OCI-LY1 (cell line): ENCODE data around the gene FARP1.

Experiments
- H2AFZ ChIP-seq: fragments of 200-600 bp; sonication (generic), shearing (Covaris generic); 2 replicates; pipeline ENCODE4 v1.6.0; 2014; ENCODE audit warnings: antibody characterized with exemption, mild to moderate bottlenecking, low read length
- H3F3A ChIP-seq: fragments of 200-600 bp; sonication (generic), shearing (Covaris generic); 2 replicates; pipeline ENCODE4 v1.6.0; 2014; ENCODE audit warnings: mild to moderate bottlenecking, antibody characterized with exemption, low read length, moderate library complexity; ENCODE audit not compliant: insufficient read depth
- H3K27ac ChIP-seq: fragments of 200-600 bp; sonication (generic); 2 replicates; pipeline ENCODE4 v1.5.1; 2014; ENCODE audit warnings: low read length, mixed run types, mild to moderate bottlenecking, low read depth; ENCODE audit not compliant: poor library complexity, severe bottlenecking
- H3K27me3 ChIP-seq: fragments of 200-600 bp; sonication (generic); 2 replicates; pipeline ENCODE4 v1.6.0; 2014; ENCODE audit warnings: antibody characterized with exemption, mild to moderate bottlenecking, low read length, moderate library complexity; ENCODE audit not compliant: insufficient read depth
- H3K36me3 ChIP-seq: fragments of 200-600 bp; sonication (generic); 2 replicates; pipeline ENCODE4 v1.6.1; 2014; ENCODE audit warnings: mild to moderate bottlenecking, antibody characterized with exemption, low read length, moderate library complexity, mixed read lengths; ENCODE audit not compliant: insufficient read depth
- H3K4me1 ChIP-seq: fragments of 200-600 bp; sonication (generic); 2 replicates; pipeline ENCODE4 v1.5.1; 2014; ENCODE audit warnings: mild to moderate bottlenecking, low read length, moderate library complexity; ENCODE audit not compliant: insufficient read depth, severe bottlenecking
- H3K4me2 ChIP-seq: fragments of 200-600 bp; sonication (generic), shearing (Covaris generic); 2 replicates; pipeline ENCODE4 v1.6.1; 2014; ENCODE audit warnings: low read length
- H3K4me3 ChIP-seq: fragments of 200-600 bp; sonication (generic); 2 replicates; pipeline ENCODE4 v1.5.1; 2014; ENCODE audit warnings: low read length, low read depth, mild to moderate bottlenecking, mixed read lengths; ENCODE audit not compliant: poor library complexity, severe bottlenecking
- H3K79me2 ChIP-seq: fragments of 200-600 bp; shearing (Covaris generic); 2 replicates; pipeline ENCODE4 v1.6.1; 2016; ENCODE audit warnings: mixed run types, low read length, mixed read lengths; ENCODE audit not compliant: insufficient read depth
- H3K9ac ChIP-seq: fragments of 200-600 bp; sonication (generic), shearing (Covaris generic); 2 replicates; pipeline ENCODE4 v1.6.1; 2014; ENCODE audit warnings: mild to moderate bottlenecking, low read length, mixed read lengths
- H3K9me2 ChIP-seq: fragments of 200-600 bp; sonication (generic), shearing (Covaris generic); 2 replicates; pipeline ENCODE4 v1.6.1; 2014; ENCODE audit warnings: low read depth, mild to moderate bottlenecking, low read length, mixed read lengths
- H3K9me3 ChIP-seq: fragments of 200-600 bp; shearing (Covaris generic); 2 replicates; pipeline ENCODE4 v1.6.1; 2014; ENCODE audit warnings: low read length, mixed read lengths
- H4K20me1 ChIP-seq: fragments of 200-600 bp; sonication (generic), shearing (Covaris generic); 2 replicates; pipeline ENCODE4 v1.6.0; 2016; ENCODE audit warnings: mild to moderate bottlenecking, low read length; ENCODE audit not compliant: insufficient read depth
- CTCF ChIP-seq: fragments of 200-600 bp; sonication (generic), shearing (Covaris generic); IDR thresholded peaks from 2 replicates; pipeline ENCODE4 v1.5.1; 2017; ENCODE audit warnings: mild to moderate bottlenecking, antibody characterized with exemption, low read length, moderate library complexity, mixed read lengths
- EZH2 ChIP-seq: fragments of 200-600 bp; sonication (generic), shearing (Covaris generic); IDR thresholded peaks from 2 replicates; pipeline ENCODE4 v1.8.0; 2017; ENCODE audit warnings: borderline replicate concordance, mixed run types, mild to moderate bottlenecking, antibody characterized with exemption, low read length, moderate library complexity, mixed read lengths

Gene FARP1

GRCh38 chr13:98474761-98475160, 331.9 kb downstream of the FARP1 start:
- Histone ChIP-seq H3K79me2 (no peaks in the 10 kb centered on the region), H3K27ac (no peak overlapping the region)

GRCh38 chr13:98475522-98475921, 332.6 kb downstream of the FARP1 start:
- no peak overlapping the region for H3K4me3 ChIP-seq
- no peaks in the 10 kb centered on the region for H3K9me2 ChIP-seq
- peaks cover 40% of the 10 kb centered on the region for H3K36me3 ChIP-seq
- no peaks in the 10 kb centered on the region for H3F3A ChIP-seq
- no peaks in the 10 kb centered on the region for H3K9me3 ChIP-seq
- H2AFZ ChIP-seq = no peak overlapping the region
- H3K27ac ChIP-seq = no peak overlapping the region
- no peaks in the 10 kb centered on the region for H3K79me2 ChIP-seq
- no peaks in the 10 kb centered on the region for H3K27me3 ChIP-seq
- TF ChIP-seq EZH2 = no peak
- TF ChIP-seq CTCF = no peak
- H3K4me1 ChIP-seq = peaks cover 9% of the 10 kb centered on the region
- no peak overlapping the region for H3K4me2 ChIP-seq
- H4K20me1 ChIP-seq = no peaks in the 10 kb centered on the region
- H3K9ac ChIP-seq = no peak overlapping the region

More at GRCh38 chr13:98474761-98475160, 331.9 kb downstream of the FARP1 start:
- H3K9me3 ChIP-seq = no peaks in the 10 kb centered on the region
- H3K4me2 ChIP-seq = no peak overlapping the region
- H3K4me3 ChIP-seq = no peak overlapping the region
- H4K20me1 ChIP-seq = no peaks in the 10 kb centered on the region
- no peak overlapping the region for H3K9ac ChIP-seq
- no peaks in the 10 kb centered on the region for H3F3A ChIP-seq
- H3K36me3 ChIP-seq = peaks cover 45% of the 10 kb centered on the region
- no peak overlapping the region for H2AFZ ChIP-seq
- TF ChIP-seq EZH2 (no peak), CTCF (no peak)
- H3K4me1 ChIP-seq = peaks cover 9% of the 10 kb centered on the region
- H3K9me2 ChIP-seq = no peaks in the 10 kb centered on the region
- no peaks in the 10 kb centered on the region for H3K27me3 ChIP-seq

GRCh38 chr13:98476106-98476505, 333.2 kb downstream of the FARP1 start:
- H3K9ac ChIP-seq = no peak overlapping the region

More at GRCh38 chr13:98476106-98476505, 333.2 kb downstream of the FARP1 start:
- H3K36me3 ChIP-seq = peaks cover 39% of the 10 kb centered on the region
- no peaks in the 10 kb centered on the region for H4K20me1 ChIP-seq
- no peaks in the 10 kb centered on the region for H3F3A ChIP-seq
- H3K4me1 ChIP-seq = peaks cover 9% of the 10 kb centered on the region
- H3K4me3 ChIP-seq = no peak overlapping the region
- H3K27me3 ChIP-seq = no peaks in the 10 kb centered on the region
- no peaks in the 10 kb centered on the region for H3K79me2 ChIP-seq
- no peak overlapping the region for H3K27ac ChIP-seq
- no peaks in the 10 kb centered on the region for H3K9me3 ChIP-seq
- H2AFZ ChIP-seq = no peak overlapping the region
- H3K4me2 ChIP-seq = no peak overlapping the region
- no peaks in the 10 kb centered on the region for H3K9me2 ChIP-seq
- no peak for TF ChIP-seq EZH2
- no peak for TF ChIP-seq CTCF
